ENCODE results near the gene RFC4. TPM values are rescaled to one million over a fixed set of nuclear protein-coding genes. Genes with fewer than 3 reads are reported as not detected.

RFC4 gene
- total and polyA plus RNA-seq, 4 donors, result 12.2 to 16.9 (median 13.3) TPM

DNA sequence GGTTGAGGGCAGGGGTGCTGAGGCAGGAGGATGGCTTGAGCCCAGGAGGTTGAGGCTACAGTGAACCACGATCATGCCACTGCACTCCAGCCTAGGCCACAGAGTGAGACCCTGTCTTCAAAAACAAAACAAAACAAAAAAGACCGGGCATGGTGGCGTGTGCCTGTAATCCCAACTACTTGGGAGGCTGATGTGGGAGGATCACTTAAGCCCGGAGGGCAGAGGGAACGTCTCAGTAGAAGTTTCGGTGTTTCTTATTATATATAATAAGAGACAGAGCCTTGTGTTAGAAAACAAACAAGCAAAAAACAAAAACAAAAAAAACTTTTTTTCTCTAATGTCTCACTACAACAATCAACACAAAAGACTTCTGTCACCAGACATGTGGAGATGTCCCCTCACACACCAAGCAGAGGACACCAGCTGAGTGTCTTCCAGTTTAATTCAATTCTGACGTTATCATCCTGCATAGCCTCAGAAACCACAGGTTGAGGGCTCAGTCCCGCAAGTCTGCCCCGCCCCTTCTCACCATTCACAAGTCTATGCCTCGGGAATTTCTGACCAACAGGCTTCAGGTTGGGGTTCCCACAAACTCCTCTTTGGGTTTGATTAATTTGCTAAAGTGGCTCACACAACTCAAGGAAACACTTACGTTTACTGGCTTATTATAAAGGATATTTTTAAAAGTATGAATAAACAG lies 46.9 kb downstream of the RFC4 start:
- no peak overlapping the region for H3K4me3 ChIP-seq
- DNase-seq (no peak), ATAC-seq (ENCODE audit: insufficient read depth, low FRiP score) (no peak)
- H3K27ac ChIP-seq (ENCODE audit: low read depth in 1 of 2, low read length in 1 of 2), result no peak overlapping the region
- H3K27me3 ChIP-seq (ENCODE audit: control insufficient read depth in 3 of 3, insufficient read depth in 3 of 3, low read length in 2 of 3), result peaks cover 0 to 3% (median 0%) of the 10 kb centered on the region in 3 donors
- H3K36me3 ChIP-seq (ENCODE audit: control insufficient read depth in 4 of 4, insufficient read depth in 4 of 4, low read length in 4 of 4), result no peaks in the 10 kb centered on the region
- H3K4me1 ChIP-seq (ENCODE audit: control insufficient read depth in 5 of 5, insufficient read depth in 5 of 5, low read length in 5 of 5), result no peaks in the 10 kb centered on the region
- 76 to 86% methylated on average over 11 of the region's 11 CpGs for WGBS, 2 donors
- peaks cover 0 to 2% (median 0%) of the 10 kb centered on the region in 4 donors for H3K9me3 ChIP-seq (ENCODE audit: control insufficient read depth in 4 of 4, insufficient read depth in 3 of 4, low read length in 3 of 4)
- no peak overlapping the region for H3K9ac ChIP-seq (ENCODE audit: insufficient read depth in 1 of 2, low read length in 2 of 2)
- TF ChIP-seq, protein P1, sequence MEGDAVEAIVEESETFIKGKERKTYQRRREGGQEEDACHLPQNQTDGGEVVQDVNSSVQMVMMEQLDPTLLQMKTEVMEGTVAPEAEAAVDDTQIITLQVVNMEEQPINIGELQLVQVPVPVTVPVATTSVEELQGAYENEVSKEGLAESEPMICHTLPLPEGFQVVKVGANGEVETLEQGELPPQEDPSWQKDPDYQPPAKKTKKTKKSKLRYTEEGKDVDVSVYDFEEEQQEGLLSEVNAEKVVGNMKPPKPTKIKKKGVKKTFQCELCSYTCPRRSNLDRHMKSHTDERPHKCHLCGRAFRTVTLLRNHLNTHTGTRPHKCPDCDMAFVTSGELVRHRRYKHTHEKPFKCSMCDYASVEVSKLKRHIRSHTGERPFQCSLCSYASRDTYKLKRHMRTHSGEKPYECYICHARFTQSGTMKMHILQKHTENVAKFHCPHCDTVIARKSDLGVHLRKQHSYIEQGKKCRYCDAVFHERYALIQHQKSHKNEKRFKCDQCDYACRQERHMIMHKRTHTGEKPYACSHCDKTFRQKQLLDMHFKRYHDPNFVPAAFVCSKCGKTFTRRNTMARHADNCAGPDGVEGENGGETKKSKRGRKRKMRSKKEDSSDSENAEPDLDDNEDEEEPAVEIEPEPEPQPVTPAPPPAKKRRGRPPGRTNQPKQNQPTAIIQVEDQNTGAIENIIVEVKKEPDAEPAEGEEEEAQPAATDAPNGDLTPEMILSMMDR (IDR thresholded peaks at IDR 0.05; ENCODE audit: control extremely low read depth, extremely low read depth), result no peak

DNA sequence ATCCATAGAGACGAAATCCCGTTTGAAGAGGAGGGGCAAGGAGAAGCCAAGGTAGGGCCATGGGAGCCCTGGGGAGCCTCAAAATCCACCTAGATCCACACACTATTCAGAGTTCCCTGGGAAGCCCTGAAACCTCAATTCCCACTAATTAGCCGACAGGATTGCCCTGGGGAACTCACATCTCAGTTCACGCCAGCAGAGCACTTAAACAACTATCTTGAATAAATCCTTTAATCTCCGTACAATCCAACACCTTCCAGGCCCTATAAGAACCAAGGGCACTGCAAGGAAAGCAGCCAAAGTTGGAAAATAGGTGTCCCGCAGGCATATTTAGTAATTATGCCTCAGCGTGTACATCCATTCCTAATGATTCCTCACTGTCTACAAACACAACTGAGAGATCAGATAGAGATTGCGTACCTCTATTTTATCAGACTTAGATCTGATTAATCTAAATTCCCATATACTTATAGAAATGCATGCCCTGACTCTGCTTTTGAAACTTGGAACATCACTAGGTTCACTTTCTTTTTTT lies 48.5 kb downstream of the RFC4 start:
- Histone ChIP-seq H3K9me3 (ENCODE audit: control insufficient read depth in 4 of 4, insufficient read depth in 3 of 4, low read length in 3 of 4) (peaks cover 0 to 2% (median 0%) of the 10 kb centered on the region in 4 donors), H3K27me3 (ENCODE audit: control insufficient read depth in 3 of 3, insufficient read depth in 3 of 3, low read length in 2 of 3) (peaks cover 0 to 3% (median 0%) of the 10 kb centered on the region in 3 donors), H3K4me3 (no peak overlapping the region), H3K4me1 (ENCODE audit: control insufficient read depth in 5 of 5, insufficient read depth in 5 of 5, low read length in 5 of 5) (no peaks in the 10 kb centered on the region), H3K27ac (ENCODE audit: low read depth in 1 of 2, low read length in 1 of 2) (no peak overlapping the region), H3K36me3 (ENCODE audit: control insufficient read depth in 4 of 4, insufficient read depth in 4 of 4, low read length in 4 of 4) (no peaks in the 10 kb centered on the region), H3K9ac (ENCODE audit: insufficient read depth in 1 of 2, low read length in 2 of 2) (no peak overlapping the region)
- TF ChIP-seq, protein P1 (IDR thresholded peaks at IDR 0.05; ENCODE audit: control extremely low read depth, extremely low read depth), result no peak
- ATAC-seq (ENCODE audit: insufficient read depth, low FRiP score), result no peak
- WGBS, 2 donors, result 85 to 92% methylated on average over 8 of the region's 8 CpGs
- no peak for DNase-seq

DNA sequence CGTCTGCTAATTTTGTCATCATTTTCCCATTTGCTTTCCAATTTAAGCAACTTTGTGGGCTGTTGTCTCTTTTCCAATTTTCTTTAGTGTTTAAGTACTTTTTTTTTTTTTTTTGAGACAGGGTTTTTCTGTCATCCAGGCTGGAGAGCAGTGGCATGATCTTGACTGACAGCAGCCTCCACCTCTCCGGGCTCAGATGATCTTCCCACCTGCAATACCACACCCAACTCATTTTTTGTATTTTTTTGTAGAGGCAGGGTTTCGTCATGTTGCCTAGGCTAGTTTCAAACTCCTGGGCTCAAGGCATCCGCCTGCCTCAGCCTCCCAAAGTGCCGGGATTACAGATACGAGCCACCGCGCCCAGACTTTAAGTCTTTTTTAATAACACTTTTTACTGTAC lies 49.1 kb downstream of the RFC4 start:
- DNase-seq (no peak), ATAC-seq (ENCODE audit: insufficient read depth, low FRiP score) (no peak)
- peaks cover 0 to 3% (median 0%) of the 10 kb centered on the region in 3 donors for H3K27me3 ChIP-seq (ENCODE audit: control insufficient read depth in 3 of 3, insufficient read depth in 3 of 3, low read length in 2 of 3)
- H3K4me1 ChIP-seq (ENCODE audit: control insufficient read depth in 5 of 5, insufficient read depth in 5 of 5, low read length in 5 of 5), result no peaks in the 10 kb centered on the region
- H3K36me3 ChIP-seq (ENCODE audit: control insufficient read depth in 4 of 4, insufficient read depth in 4 of 4, low read length in 4 of 4), result no peaks in the 10 kb centered on the region
- TF ChIP-seq, protein P1 (IDR thresholded peaks at IDR 0.05; ENCODE audit: control extremely low read depth, extremely low read depth), result no peak
- no peak overlapping the region for H3K9ac ChIP-seq (ENCODE audit: insufficient read depth in 1 of 2, low read length in 2 of 2)
- H3K4me3 ChIP-seq, result no peak overlapping the region
- H3K9me3 ChIP-seq (ENCODE audit: control insufficient read depth in 4 of 4, insufficient read depth in 3 of 4, low read length in 3 of 4), result peaks cover 0 to 2% (median 0%) of the 10 kb centered on the region in 4 donors
- no peak overlapping the region for H3K27ac ChIP-seq (ENCODE audit: low read depth in 1 of 2, low read length in 1 of 2)
- 86 to 89% methylated on average over 8 of the region's 8 CpGs for WGBS, 2 donors
